WTC11 (cell line): ENCODE data around the gene TULP1. TPM values are rescaled to one million over a fixed set of nuclear protein-coding genes. Genes with fewer than 3 reads are reported as not detected.

Experiments used
- ATAC-seq: fragments of 200-7000 bp; cut with Tn5 transposase; 2 replicates; pipeline ENCODE4 v1.10.0; 2021; ENCODE audit warnings: mild to moderate bottlenecking, moderate library complexity
- CTCF ChIA-PET: fragments of 300-600 bp; sonication (Branson Sonifier 250); formaldehyde crosslinking; loops from one replicate; lab custom pipeline; 2021; ENCODE audit warnings: antibody characterized with exemption; lab: Charles Lee
- POLR2A ChIA-PET: fragments of 350-600 bp; sonication (Branson Sonifier 250); formaldehyde crosslinking; loops from one replicate; lab custom pipeline; 2021; ENCODE audit warnings: antibody characterized with exemption; lab: Charles Lee
- DNase-seq: peaks from one replicate; pipeline ENCODE4 v3.0.0; 2021; ENCODE audit warnings: low spot score
- H3K27ac Mint-ChIP-seq: 2 replicates; pipeline ENCODE4 v1.8.0; 2021; ENCODE audit warnings: mixed read lengths
- H3K27me3 Mint-ChIP-seq: 2 replicates; pipeline ENCODE4 v1.8.0; 2021; ENCODE audit warnings: low read depth, mild to moderate bottlenecking, moderate library complexity, mixed read lengths
- H3K36me3 Mint-ChIP-seq: 2 replicates; pipeline ENCODE4 v1.8.0; 2021; ENCODE audit warnings: mixed read lengths
- H3K4me1 Mint-ChIP-seq: 2 replicates; pipeline ENCODE4 v1.8.0; 2022; ENCODE audit warnings: mixed read lengths
- H3K4me3 Mint-ChIP-seq: 2 replicates; pipeline ENCODE4 v1.8.0; 2021; ENCODE audit warnings: mild to moderate bottlenecking, moderate library complexity, mixed read lengths
- H3K9me3 Mint-ChIP-seq: 2 replicates; pipeline ENCODE4 v1.8.0; 2021; ENCODE audit warnings: mixed read lengths
- ATF6 ChIP-seq: sonication (generic); formaldehyde crosslinking; IDR thresholded peaks from 2 replicates; pipeline ENCODE4 v1.8.1; 2023; ENCODE audit warnings: mild to moderate bottlenecking, missing genetic modification reagents
- EMX1 ChIP-seq: fragments of 250-450 bp; sonication (Bioruptor Pico); IDR thresholded peaks from 2 replicates; pipeline ENCODE4 v1.8.0; 2021; ENCODE audit warnings: mild to moderate bottlenecking
- FOXP1 ChIP-seq: sonication (generic); formaldehyde crosslinking; IDR thresholded peaks from 2 replicates; pipeline ENCODE4 v1.8.0; 2022; ENCODE audit warnings: missing genetic modification reagents, mild to moderate bottlenecking, moderate library complexity, borderline replicate concordance
- GRHL2 ChIP-seq: fragments of 250-450 bp; sonication (Bioruptor Pico); IDR thresholded peaks from 2 replicates; pipeline ENCODE4 v1.8.0; 2022; ENCODE audit warnings: mild to moderate bottlenecking, moderate library complexity; ENCODE audit not compliant: insufficient replicate concordance, severe bottlenecking
- IRF1 ChIP-seq: sonication (generic); formaldehyde crosslinking; IDR thresholded peaks from 2 replicates; pipeline ENCODE4 v1.8.0; 2023; ENCODE audit warnings: missing genetic modification reagents
- JAZF1 ChIP-seq: fragments of 250-450 bp; sonication (Bioruptor Pico); IDR thresholded peaks from 2 replicates; pipeline ENCODE4 v1.9.0; 2021; ENCODE audit warnings: moderate library complexity, mild to moderate bottlenecking, inconsistent platforms
- NFATC4 ChIP-seq: fragments of 250-450 bp; sonication (Bioruptor Pico); IDR thresholded peaks from 2 replicates; pipeline ENCODE4 v1.9.0; 2021; ENCODE audit warnings: mild to moderate bottlenecking
- NFE2L1 ChIP-seq: sonication (generic); formaldehyde crosslinking; IDR thresholded peaks from 2 replicates; pipeline ENCODE4 v1.8.1; 2023; ENCODE audit warnings: missing genetic modification reagents
- NFYB ChIP-seq: sonication (generic); formaldehyde crosslinking; conservative IDR thresholded peaks from 2 replicates; pipeline ENCODE4 v1.8.0; 2022; ENCODE audit warnings: low read depth, missing genetic modification reagents
- RELA ChIP-seq: sonication (generic); formaldehyde crosslinking; IDR thresholded peaks from 2 replicates; pipeline ENCODE4 v1.8.1; 2022; ENCODE audit warnings: missing genetic modification reagents, mild to moderate bottlenecking, borderline replicate concordance
- TCF7 ChIP-seq: sonication (generic); formaldehyde crosslinking; IDR thresholded peaks from 2 replicates; pipeline ENCODE4 v1.8.0; 2022; ENCODE audit warnings: mild to moderate bottlenecking, low read depth, missing genetic modification reagents, moderate library complexity
- ZNF232 ChIP-seq: sonication (generic); formaldehyde crosslinking; IDR thresholded peaks from 2 replicates; pipeline ENCODE4 v1.8.0; 2022; ENCODE audit warnings: mild to moderate bottlenecking, missing genetic modification reagents
- ZNF317 ChIP-seq: sonication (generic); formaldehyde crosslinking; IDR thresholded peaks from 2 replicates; pipeline ENCODE4 v1.8.1; 2023; ENCODE audit warnings: low read depth, mild to moderate bottlenecking, moderate library complexity, missing genetic modification reagents, borderline replicate concordance
- ZNF423 ChIP-seq: fragments of 250-450 bp; sonication (Bioruptor Pico); IDR thresholded peaks from 2 replicates; pipeline ENCODE4 v2.1.2; 2022; ENCODE audit warnings: mild to moderate bottlenecking, moderate library complexity
- total RNA-seq: library from RNA; stranded (reverse); gene quantifications from 3 replicates; pipeline ENCODE4 v1.2.3, GENCODE V29; 2021
- TF ChIP-seq, protein P1 (sequence below): sonication (generic); formaldehyde crosslinking; IDR thresholded peaks from 2 replicates; pipeline ENCODE4 v1.8.1; 2022; ENCODE audit warnings: mild to moderate bottlenecking, moderate library complexity, missing genetic modification reagents
- TF ChIP-seq, protein P2 (sequence below): sonication (generic); formaldehyde crosslinking; IDR thresholded peaks from 2 replicates; pipeline ENCODE4 v1.8.0; 2023; ENCODE audit warnings: mild to moderate bottlenecking, missing genetic modification reagents
- TF ChIP-seq, protein P3 (sequence below): sonication (generic); formaldehyde crosslinking; IDR thresholded peaks from 2 replicates; pipeline ENCODE4 v1.8.0; 2023; ENCODE audit warnings: missing genetic modification reagents, mild to moderate bottlenecking, borderline replicate concordance
- TF ChIP-seq, protein P4 (sequence below): fragments of 250-450 bp; sonication (Bioruptor Pico); IDR thresholded peaks from 2 replicates; pipeline ENCODE4 v1.9.0; 2021; ENCODE audit warnings: mild to moderate bottlenecking

Gene TULP1
- total RNA-seq, 1 experiment from 2014 or later = 2.9 TPM

DNA sequence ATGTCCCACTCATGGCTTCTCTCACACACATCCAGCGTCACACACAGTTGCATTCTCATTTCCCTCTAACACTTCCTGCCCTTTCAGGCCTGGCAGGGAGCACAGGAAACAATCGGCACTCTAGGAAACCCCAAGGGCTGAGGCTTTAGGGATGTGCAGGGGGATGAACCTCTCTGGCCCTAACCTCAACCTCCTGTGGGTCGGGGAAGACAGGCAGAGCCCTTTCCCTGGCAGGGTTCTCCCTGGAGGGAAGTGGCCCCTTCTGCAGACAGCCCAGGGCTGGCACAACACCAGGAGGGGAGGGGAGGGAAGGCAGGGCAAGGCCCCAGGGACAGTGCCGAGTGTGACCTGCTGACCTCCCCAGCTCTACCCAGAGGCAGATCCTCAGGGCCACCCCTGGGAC, 18.5 kb downstream of the TULP1 start:
- H3K27me3 Mint-ChIP-seq = peaks cover 19% of the 10 kb centered on the region
- ATAC-seq (peak; percentile 4; the same call in 1 of the 2 replicates), DNase-seq (no peak)

DNA sequence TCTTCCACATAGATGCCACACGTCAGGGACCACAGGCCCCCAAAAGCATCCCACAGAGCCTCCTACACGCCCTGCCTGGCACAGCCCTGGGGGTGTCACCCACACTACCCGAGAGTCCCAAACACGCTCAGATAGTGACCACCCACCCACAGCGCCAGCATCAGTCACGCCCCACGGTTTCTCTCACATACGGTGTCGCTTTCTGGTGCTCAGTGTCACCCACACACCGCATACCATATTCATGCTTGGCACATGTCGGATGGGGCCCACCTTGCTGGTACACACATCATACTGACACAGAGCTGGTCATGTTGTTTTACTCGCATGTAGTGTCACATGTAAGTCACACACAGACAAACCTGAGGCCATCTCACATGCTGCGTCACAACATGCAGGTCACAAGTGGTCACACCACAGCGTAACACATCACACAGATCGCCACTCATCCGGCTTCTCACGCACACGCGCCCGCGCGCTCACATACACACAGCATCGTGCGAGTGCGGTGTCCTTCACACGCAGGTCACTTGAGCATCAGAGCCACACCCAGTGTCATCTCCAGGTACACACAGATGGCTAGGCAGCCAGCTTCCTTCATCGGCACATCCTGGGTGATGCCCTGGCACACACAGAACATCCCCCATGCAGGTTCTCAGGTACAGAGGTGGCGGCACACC, 19.3 kb downstream of the TULP1 start:
- DNase-seq = no peak
- TF ChIP-seq NFATC4 (CRISPR knock-in tag) (no peak), TCF7 (no peak), ZNF423 (CRISPR knock-in tag) (no peak), ZNF232 (CRISPR knock-in tag) (no peak), GRHL2 (CRISPR knock-in tag) (no peak), IRF1 (no peak), JAZF1 (no peak), ZNF317 (CRISPR knock-in tag) (no peak)
- TF ChIP-seq, protein P1, sequence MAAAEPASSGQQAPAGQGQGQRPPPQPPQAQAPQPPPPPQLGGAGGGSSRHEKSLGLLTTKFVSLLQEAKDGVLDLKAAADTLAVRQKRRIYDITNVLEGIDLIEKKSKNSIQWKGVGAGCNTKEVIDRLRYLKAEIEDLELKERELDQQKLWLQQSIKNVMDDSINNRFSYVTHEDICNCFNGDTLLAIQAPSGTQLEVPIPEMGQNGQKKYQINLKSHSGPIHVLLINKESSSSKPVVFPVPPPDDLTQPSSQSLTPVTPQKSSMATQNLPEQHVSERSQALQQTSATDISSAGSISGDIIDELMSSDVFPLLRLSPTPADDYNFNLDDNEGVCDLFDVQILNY (CRISPR knock-in tag) = no peak
- TF ChIP-seq, all 79 proteins: peak for 0
- H3K27me3 Mint-ChIP-seq = peaks cover 11% of the 10 kb centered on the region
- no peaks in the 10 kb centered on the region for H3K36me3 Mint-ChIP-seq
- ChIA-PET POLR2A (no interaction called here), CTCF (no interaction called here)
- H3K4me1 Mint-ChIP-seq = peaks cover 66% of the 10 kb centered on the region
- H3K9me3 Mint-ChIP-seq = no peaks in the 10 kb centered on the region
- peak overlapping the region; percentile 39; the same call in 1 of the 2 replicates for H3K4me3 Mint-ChIP-seq
- no peak for ATAC-seq
- H3K27ac Mint-ChIP-seq = peak overlapping the region; percentile 41; the same call in 1 of the 2 replicates

More for the DNA sequence above, 18.5 kb downstream of the TULP1 start:
- ChIA-PET POLR2A (interaction anchor here (3.0 to 5.3 kb wide), 2 partner anchors 8 to 23 kb away, joined by 38 to 54 read pairs; no protein-coding TSS in a partner anchor), CTCF (interaction anchor here (0.7 kb wide), 1 partner anchor 28 kb away, joined by 8 read pairs; no protein-coding TSS in a partner anchor)
- no peaks in the 10 kb centered on the region for H3K36me3 Mint-ChIP-seq
- peak overlapping the region; percentile 39 for H3K4me3 Mint-ChIP-seq
- H3K27ac Mint-ChIP-seq = peak overlapping the region; percentile 41
- H3K9me3 Mint-ChIP-seq = no peaks in the 10 kb centered on the region
- H3K4me1 Mint-ChIP-seq = peaks cover 68% of the 10 kb centered on the region
- TF ChIP-seq EMX1 (CRISPR knock-in tag) = no peak
- peak; percentile 67; the same call in 1 of the 2 replicates for TF ChIP-seq NFE2L1 (CRISPR knock-in tag)
- TF ChIP-seq RELA (CRISPR knock-in tag) = no peak

- Mint-ChIP-seq H3K27ac (no peak overlapping the region), H3K27me3 (peaks cover 10% of the 10 kb centered on the region), H3K4me3 (peak overlapping the region; percentile 49), H3K4me1 (peaks cover 67% of the 10 kb centered on the region), H3K36me3 (no peaks in the 10 kb centered on the region), H3K9me3 (no peaks in the 10 kb centered on the region)
- ChIA-PET POLR2A (interaction anchor here (4.2 kb wide), 1 partner anchor 21 kb away, joined by 35 read pairs; no protein-coding TSS in a partner anchor), CTCF (interaction anchor here (0.7 to 1.8 kb wide), 4 partner anchors 22 to 151 kb away, joined by 3 to 8 read pairs (median 4); partner anchors contain the start of gene RPL10A)
- ATAC-seq (no peak), DNase-seq (no peak)
- TF ChIP-seq, protein P2, sequence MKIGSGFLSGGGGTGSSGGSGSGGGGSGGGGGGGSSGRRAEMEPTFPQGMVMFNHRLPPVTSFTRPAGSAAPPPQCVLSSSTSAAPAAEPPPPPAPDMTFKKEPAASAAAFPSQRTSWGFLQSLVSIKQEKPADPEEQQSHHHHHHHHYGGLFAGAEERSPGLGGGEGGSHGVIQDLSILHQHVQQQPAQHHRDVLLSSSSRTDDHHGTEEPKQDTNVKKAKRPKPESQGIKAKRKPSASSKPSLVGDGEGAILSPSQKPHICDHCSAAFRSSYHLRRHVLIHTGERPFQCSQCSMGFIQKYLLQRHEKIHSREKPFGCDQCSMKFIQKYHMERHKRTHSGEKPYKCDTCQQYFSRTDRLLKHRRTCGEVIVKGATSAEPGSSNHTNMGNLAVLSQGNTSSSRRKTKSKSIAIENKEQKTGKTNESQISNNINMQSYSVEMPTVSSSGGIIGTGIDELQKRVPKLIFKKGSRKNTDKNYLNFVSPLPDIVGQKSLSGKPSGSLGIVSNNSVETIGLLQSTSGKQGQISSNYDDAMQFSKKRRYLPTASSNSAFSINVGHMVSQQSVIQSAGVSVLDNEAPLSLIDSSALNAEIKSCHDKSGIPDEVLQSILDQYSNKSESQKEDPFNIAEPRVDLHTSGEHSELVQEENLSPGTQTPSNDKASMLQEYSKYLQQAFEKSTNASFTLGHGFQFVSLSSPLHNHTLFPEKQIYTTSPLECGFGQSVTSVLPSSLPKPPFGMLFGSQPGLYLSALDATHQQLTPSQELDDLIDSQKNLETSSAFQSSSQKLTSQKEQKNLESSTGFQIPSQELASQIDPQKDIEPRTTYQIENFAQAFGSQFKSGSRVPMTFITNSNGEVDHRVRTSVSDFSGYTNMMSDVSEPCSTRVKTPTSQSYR (CRISPR knock-in tag) = no peak
- TF ChIP-seq NFYB (CRISPR knock-in tag) (no peak), ATF6 (CRISPR knock-in tag) (no peak), FOXP1 (no peak)
- TF ChIP-seq, protein P3, sequence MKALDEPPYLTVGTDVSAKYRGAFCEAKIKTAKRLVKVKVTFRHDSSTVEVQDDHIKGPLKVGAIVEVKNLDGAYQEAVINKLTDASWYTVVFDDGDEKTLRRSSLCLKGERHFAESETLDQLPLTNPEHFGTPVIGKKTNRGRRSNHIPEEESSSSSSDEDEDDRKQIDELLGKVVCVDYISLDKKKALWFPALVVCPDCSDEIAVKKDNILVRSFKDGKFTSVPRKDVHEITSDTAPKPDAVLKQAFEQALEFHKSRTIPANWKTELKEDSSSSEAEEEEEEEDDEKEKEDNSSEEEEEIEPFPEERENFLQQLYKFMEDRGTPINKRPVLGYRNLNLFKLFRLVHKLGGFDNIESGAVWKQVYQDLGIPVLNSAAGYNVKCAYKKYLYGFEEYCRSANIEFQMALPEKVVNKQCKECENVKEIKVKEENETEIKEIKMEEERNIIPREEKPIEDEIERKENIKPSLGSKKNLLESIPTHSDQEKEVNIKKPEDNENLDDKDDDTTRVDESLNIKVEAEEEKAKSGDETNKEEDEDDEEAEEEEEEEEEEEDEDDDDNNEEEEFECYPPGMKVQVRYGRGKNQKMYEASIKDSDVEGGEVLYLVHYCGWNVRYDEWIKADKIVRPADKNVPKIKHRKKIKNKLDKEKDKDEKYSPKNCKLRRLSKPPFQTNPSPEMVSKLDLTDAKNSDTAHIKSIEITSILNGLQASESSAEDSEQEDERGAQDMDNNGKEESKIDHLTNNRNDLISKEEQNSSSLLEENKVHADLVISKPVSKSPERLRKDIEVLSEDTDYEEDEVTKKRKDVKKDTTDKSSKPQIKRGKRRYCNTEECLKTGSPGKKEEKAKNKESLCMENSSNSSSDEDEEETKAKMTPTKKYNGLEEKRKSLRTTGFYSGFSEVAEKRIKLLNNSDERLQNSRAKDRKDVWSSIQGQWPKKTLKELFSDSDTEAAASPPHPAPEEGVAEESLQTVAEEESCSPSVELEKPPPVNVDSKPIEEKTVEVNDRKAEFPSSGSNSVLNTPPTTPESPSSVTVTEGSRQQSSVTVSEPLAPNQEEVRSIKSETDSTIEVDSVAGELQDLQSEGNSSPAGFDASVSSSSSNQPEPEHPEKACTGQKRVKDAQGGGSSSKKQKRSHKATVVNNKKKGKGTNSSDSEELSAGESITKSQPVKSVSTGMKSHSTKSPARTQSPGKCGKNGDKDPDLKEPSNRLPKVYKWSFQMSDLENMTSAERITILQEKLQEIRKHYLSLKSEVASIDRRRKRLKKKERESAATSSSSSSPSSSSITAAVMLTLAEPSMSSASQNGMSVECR (CRISPR knock-in tag) = no peak
- TF ChIP-seq, protein P4, sequence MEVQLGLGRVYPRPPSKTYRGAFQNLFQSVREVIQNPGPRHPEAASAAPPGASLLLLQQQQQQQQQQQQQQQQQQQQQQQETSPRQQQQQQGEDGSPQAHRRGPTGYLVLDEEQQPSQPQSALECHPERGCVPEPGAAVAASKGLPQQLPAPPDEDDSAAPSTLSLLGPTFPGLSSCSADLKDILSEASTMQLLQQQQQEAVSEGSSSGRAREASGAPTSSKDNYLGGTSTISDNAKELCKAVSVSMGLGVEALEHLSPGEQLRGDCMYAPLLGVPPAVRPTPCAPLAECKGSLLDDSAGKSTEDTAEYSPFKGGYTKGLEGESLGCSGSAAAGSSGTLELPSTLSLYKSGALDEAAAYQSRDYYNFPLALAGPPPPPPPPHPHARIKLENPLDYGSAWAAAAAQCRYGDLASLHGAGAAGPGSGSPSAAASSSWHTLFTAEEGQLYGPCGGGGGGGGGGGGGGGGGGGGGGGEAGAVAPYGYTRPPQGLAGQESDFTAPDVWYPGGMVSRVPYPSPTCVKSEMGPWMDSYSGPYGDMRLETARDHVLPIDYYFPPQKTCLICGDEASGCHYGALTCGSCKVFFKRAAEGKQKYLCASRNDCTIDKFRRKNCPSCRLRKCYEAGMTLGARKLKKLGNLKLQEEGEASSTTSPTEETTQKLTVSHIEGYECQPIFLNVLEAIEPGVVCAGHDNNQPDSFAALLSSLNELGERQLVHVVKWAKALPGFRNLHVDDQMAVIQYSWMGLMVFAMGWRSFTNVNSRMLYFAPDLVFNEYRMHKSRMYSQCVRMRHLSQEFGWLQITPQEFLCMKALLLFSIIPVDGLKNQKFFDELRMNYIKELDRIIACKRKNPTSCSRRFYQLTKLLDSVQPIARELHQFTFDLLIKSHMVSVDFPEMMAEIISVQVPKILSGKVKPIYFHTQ (CRISPR knock-in tag) = no peak
Observed at GRCh38 chr6:35492974-35493284, 19.8 kb downstream of the TULP1 start.
